ENCODE results near the gene ACTR10. TPM values are rescaled to one million over a fixed set of nuclear protein-coding genes. Genes with fewer than 3 reads are reported as not detected.
A peak's percentile ranks its signal among the peaks of the same experiment; 100 is the strongest.

ACTR10 gene
- total RNA-seq, 1 experiment from 2014 or later, result 39.6 TPM

DNA sequence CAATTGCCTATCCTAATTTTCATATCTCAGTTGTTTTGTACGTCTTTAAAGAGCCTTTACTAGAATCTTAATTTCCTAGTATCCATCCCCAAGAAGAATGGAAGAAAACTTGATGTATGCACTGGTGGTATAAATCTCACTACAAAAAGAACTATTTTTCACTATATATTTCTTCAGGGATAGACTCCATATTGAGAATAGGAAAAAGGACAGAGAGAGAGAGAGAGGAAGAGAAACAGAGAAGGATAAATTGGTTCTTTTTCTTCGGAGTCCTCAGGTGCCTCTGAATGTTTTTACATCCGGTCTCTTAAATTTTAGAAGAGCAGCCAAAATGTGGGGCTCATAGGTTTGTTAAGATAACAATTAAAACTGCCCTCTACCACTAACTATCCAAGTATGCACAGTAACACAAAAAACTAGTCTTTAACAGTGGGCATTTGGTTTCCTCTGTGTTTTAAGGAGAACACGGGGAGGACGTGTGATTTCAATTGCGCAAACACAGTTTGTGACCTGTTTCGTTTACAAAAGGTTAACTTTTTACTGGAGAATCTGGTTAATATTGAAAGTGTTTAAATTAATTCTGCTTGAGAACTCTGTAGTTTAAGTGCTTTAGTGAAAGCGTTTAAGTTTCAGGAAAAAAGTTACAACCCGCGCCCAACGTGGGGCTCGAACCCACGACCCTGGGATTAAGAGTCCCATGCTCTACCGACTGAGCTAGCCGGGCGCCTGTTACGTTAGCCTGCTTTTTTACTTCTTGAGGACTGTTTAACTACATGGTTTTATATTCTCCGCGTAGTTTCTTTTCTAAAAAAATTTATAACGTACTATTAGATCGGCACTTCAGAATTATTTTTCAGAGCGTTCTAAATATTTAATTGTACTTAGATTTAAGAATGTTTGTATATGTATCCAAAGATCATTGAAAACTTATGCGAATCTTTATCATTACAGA, 39.6 kb downstream of the ACTR10 start:
- intact Hi-C loops (cut with micrococcal nuclease), result no loop called here
- Histone ChIP-seq H3K27me3 (ENCODE audit: insufficient read depth, low read length) (no peaks in the 10 kb centered on the region), H3K4me2 (ENCODE audit: low read length) (peak overlapping the region; percentile 40), H3K9ac (ENCODE audit: low read length) (no peak overlapping the region), H3K4me3 (replicated peaks in 1 of 2; ENCODE audit: low read depth in 1 of 2, low read length in 2 of 2) (peak overlapping the region in 1 of 2 experiments; percentile 1; a peak in 1 of 4 replicates), H3K36me3 (ENCODE audit: control insufficient read depth in 1 of 2, insufficient read depth in 2 of 2, low read length in 2 of 2) (no peaks in the 10 kb centered on the region), H3K79me2 (ENCODE audit: insufficient read depth, low read length) (no peaks in the 10 kb centered on the region), H3K4me1 (ENCODE audit: control insufficient read depth in 1 of 2, insufficient read depth in 2 of 2, low read length in 2 of 2) (peaks cover 7 to 17% of the 10 kb centered on the region in 2 experiments), H3K9me3 (ENCODE audit: control insufficient read depth in 1 of 2, insufficient read depth in 1 of 2, low read depth in 1 of 2, low read length in 2 of 2) (no peaks in the 10 kb centered on the region), H3K9me2 (ENCODE audit: insufficient read depth) (no peaks in the 10 kb centered on the region), H3K27ac (ENCODE audit: low read depth, low read length) (no peak overlapping the region), H2AFZ (ENCODE audit: low read depth, low read length, poor library complexity, severe bottlenecking) (no peak overlapping the region), H4K20me1 (ENCODE audit: insufficient read depth) (no peaks in the 10 kb centered on the region)
- BruUV-seq (replicated peaks), result no TSS peak
- ChIA-PET RAD21 (ENCODE audit: low non-redundant PET in 1 of 2, low total read pairs in 2 of 2, uncharacterized antibody in 2 of 2, unreplicated experiment in 2 of 2) (no interaction called here), CTCF (interaction anchor here (1.0 kb wide), 1 partner anchor 131 kb away, joined by 3 read pairs; no protein-coding TSS in a partner anchor), POLR2A (interaction anchor here (1.7 kb wide), 1 partner anchor 17 kb away, joined by 3 read pairs; no protein-coding TSS in a partner anchor)
- TF ChIP-seq, protein P1, sequence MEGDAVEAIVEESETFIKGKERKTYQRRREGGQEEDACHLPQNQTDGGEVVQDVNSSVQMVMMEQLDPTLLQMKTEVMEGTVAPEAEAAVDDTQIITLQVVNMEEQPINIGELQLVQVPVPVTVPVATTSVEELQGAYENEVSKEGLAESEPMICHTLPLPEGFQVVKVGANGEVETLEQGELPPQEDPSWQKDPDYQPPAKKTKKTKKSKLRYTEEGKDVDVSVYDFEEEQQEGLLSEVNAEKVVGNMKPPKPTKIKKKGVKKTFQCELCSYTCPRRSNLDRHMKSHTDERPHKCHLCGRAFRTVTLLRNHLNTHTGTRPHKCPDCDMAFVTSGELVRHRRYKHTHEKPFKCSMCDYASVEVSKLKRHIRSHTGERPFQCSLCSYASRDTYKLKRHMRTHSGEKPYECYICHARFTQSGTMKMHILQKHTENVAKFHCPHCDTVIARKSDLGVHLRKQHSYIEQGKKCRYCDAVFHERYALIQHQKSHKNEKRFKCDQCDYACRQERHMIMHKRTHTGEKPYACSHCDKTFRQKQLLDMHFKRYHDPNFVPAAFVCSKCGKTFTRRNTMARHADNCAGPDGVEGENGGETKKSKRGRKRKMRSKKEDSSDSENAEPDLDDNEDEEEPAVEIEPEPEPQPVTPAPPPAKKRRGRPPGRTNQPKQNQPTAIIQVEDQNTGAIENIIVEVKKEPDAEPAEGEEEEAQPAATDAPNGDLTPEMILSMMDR (IDR thresholded peaks at IDR 0.05 in 2 of 3, conservative IDR thresholded peaks at IDR 0.05 in 1 of 3; ENCODE audit: borderline replicate concordance in 1 of 3, insufficient read depth in 1 of 3, low read depth in 2 of 3, low read length in 2 of 3), result no peak
- TF ChIP-seq, protein P2, sequence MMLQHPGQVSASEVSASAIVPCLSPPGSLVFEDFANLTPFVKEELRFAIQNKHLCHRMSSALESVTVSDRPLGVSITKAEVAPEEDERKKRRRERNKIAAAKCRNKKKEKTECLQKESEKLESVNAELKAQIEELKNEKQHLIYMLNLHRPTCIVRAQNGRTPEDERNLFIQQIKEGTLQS (IDR thresholded peaks at IDR 0.05), result peak; percentile 97
- no peak for TF ChIP-seq TCF7L2 (IDR thresholded peaks at IDR 0.05; ENCODE audit: borderline replicate concordance, extremely low read depth, insufficient read depth, insufficient read length)
- TF ChIP-seq EGR1 (IDR thresholded peaks at IDR 0.05; ENCODE audit: low read depth), result 0 out of 2 replicates have a peak, but pooled peaks have one; percentile 9
- TF ChIP-seq, protein P3, sequence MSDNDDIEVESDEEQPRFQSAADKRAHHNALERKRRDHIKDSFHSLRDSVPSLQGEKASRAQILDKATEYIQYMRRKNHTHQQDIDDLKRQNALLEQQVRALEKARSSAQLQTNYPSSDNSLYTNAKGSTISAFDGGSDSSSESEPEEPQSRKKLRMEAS (IDR thresholded peaks at IDR 0.05), result no peak
- TF ChIP-seq CEBPB (IDR thresholded peaks at IDR 0.05; ENCODE audit: low read depth), result peak; percentile 38; the same call in 1 of the 2 replicates
- 0 out of 2 replicates have a peak, but pooled peaks have one; percentile 64 for TF ChIP-seq CBX3 (IDR thresholded peaks at IDR 0.05; ENCODE audit: low read depth)
- ATAC-seq (peak; percentile 25; the same call in 1 of the 2 replicates), DNase-seq (ENCODE audit: low read depth, low spot score) (peak; percentile 26)
